H1 (cell line): ENCODE results near the gene EBLN2. TPM values are rescaled to one million over a fixed set of nuclear protein-coding genes. Genes with fewer than 3 reads are reported as not detected.

ENCODE experiments used
- YY1 ChIP-seq: IDR thresholded peaks from 2 replicates; pipeline ENCODE4 v1.6.1; 2011; ENCODE audit warnings: low read depth, mild to moderate bottlenecking, low read length
- polyA plus RNA-seq, 7 experiments: library from polyadenylated mRNA; depleted of rRNA in 3 of 7; stranded (reverse) in 5 of 7; unstranded in 2 of 7; fragments of >200 nt in 5 of 7; fragments of 200-250 nt in 2 of 7; gene quantifications; 1 replicate in 5 of 7; 2 replicates in 1 of 7; 4 replicates in 1 of 7; pipeline versions ENCODE4 v1.2.1 to v1.2.3, GENCODE V29; 2011 to 2013; ENCODE audit warnings: missing spikeins in 2 of 7, mixed read lengths in 2 of 7
- total RNA-seq: library from RNA; stranded (reverse); fragmentation: NEBNext Ultra II Directional; extraction: Animal tissue kit (Norgen Biotek cat#: 25700); gene quantifications from 2 replicates; pipeline ENCODE4 v1.2.1, GENCODE V29; 2021

Gene EBLN2
- total and polyA plus RNA-seq, 2 of the 8 experiments (the other 6 are each of a cell fraction or from before 2014, with no cell fraction given), result 1.9 to 3.8 TPM

DNA sequence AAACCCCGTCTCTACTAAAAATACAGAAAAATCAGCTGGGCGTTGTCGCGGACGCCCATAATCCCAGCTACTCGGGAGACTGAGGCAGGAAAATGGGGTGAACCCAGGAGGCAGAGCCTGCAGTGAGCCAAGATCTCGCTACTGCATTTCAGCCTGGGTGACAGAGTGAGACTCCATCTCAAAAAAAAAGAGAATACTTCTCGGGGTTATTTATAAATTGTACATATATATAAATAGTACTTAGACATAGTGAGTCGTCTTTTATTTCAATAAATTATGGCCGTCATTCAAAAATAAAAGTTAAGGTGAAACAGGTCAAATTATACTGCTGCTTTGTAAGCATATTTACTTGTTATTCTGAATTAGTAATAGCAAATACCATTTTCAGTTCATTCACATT, 12.1 kb upstream of the EBLN2 start (continued):
- no peak for TF ChIP-seq YY1
